B cell (primary cell): ENCODE data around the gene HMX2. TPM values are rescaled to one million over a fixed set of nuclear protein-coding genes. Genes with fewer than 3 reads are reported as not detected.

Source experiments
- ATAC-seq: fragments of 200-7000 bp; cut with Tn5 transposase; one replicate; pipeline ENCODE4 v1.10.0; 2021; ENCODE audit warnings: low read depth, mild to moderate bottlenecking, moderate number of reproducible peaks, moderate library complexity
- CTCF ChIA-PET: fragments of 350-600 bp; sonication (Branson Sonifier 250); formaldehyde crosslinking; loops from one replicate; lab custom pipeline; 2021; ENCODE audit warnings: antibody characterized with exemption, inconsistent platforms; lab: Charles Lee
- POLR2A ChIA-PET: fragments of 350-600 bp; sonication (Branson Sonifier 250); formaldehyde crosslinking; loops from one replicate; lab custom pipeline; 2021; ENCODE audit warnings: antibody characterized with exemption; lab: Charles Lee
- DNase-seq: peaks from one replicate; pipeline ENCODE4 v3.0.0; 2013
- H2AFZ ChIP-seq: 2 replicates; pipeline ENCODE4 v1.6.1; 2012; ENCODE audit warnings: mild to moderate bottlenecking, low read depth, low read length; ENCODE audit not compliant: insufficient read depth, poor library complexity, severe bottlenecking
- H3K27ac ChIP-seq, 2 donors: 1 replicate in 1 of 2; 2 replicates in 1 of 2; pipeline ENCODE4 v1.5.1; 2012 to 2013; ENCODE audit warnings: low read length in 2 of 2, mild to moderate bottlenecking in 2 of 2, moderate library complexity in 1 of 2
- H3K27me3 ChIP-seq, 4 experiments: fragments of 200-600 bp in 1 of 4; sonication (generic) in 1 of 4; replicated peaks in 1 of 4; 1 replicate in 2 of 4; 2 replicates in 2 of 4; pipeline versions ENCODE4 v1.6.1 to v1.7.0; 2013 to 2016; ENCODE audit warnings: low read length in 3 of 4, mild to moderate bottlenecking in 2 of 4, mixed read lengths in 1 of 4, moderate library complexity in 1 of 4; ENCODE audit not compliant: insufficient read depth in 4 of 4, control insufficient read depth in 3 of 4; ENCODE audit errors: control extremely low read depth in 1 of 4
- H3K36me3 ChIP-seq, 2 experiments: replicated peaks in 1 of 2; 1 replicate in 1 of 2; 2 replicates in 1 of 2; pipeline versions ENCODE4 v1.6.1 to v1.7.1; 2013; ENCODE audit warnings: low read length in 1 of 2; ENCODE audit not compliant: insufficient read depth in 2 of 2, control insufficient read depth in 1 of 2; ENCODE audit errors: control extremely low read depth in 1 of 2, extremely low read depth in 1 of 2
- H3K4me1 ChIP-seq, 2 donors: fragments of 200-600 bp in 1 of 2; sonication (generic) in 1 of 2; 1 replicate in 1 of 2; 2 replicates in 1 of 2; pipeline versions ENCODE4 v1.5.1 to v1.6.1; 2013 to 2017; ENCODE audit warnings: low read length in 2 of 2; ENCODE audit not compliant: control insufficient read depth in 2 of 2, insufficient read depth in 2 of 2
- H3K4me2 ChIP-seq: replicated peaks from 2 replicates; pipeline ENCODE3; 2012; ENCODE audit warnings: mild to moderate bottlenecking, low read depth, low read length; ENCODE audit not compliant: poor library complexity, severe bottlenecking
- H3K4me3 ChIP-seq, 5 experiments: fragments of 200-600 bp in 1 of 5; sonication (generic) in 1 of 5; 1 replicate in 3 of 5; 2 replicates in 2 of 5; pipeline versions ENCODE4 v1.5.1 to v1.7.0; 2011 to 2016; ENCODE audit warnings: low read length in 4 of 5, mild to moderate bottlenecking in 4 of 5, low read depth in 2 of 5, control low read depth in 1 of 5, moderate library complexity in 1 of 5; ENCODE audit not compliant: insufficient read depth in 1 of 5; ENCODE audit errors: control extremely low read depth in 1 of 5, extremely low read depth in 1 of 5
- H3K79me2 ChIP-seq: fragments of 200-600 bp; sonication (generic); one replicate; pipeline ENCODE4 v1.6.0; 2016; ENCODE audit warnings: low read length; ENCODE audit not compliant: control insufficient read depth, insufficient read depth
- H3K9ac ChIP-seq: fragments of 200-600 bp; sonication (generic); 2 replicates; pipeline ENCODE4 v1.6.1; 2017; ENCODE audit warnings: mild to moderate bottlenecking, low read length, moderate library complexity
- H3K9me3 ChIP-seq, 3 donors: one replicate each; pipeline versions ENCODE4 v1.6.1 to v1.7.1; 2013; ENCODE audit warnings: low read length in 2 of 3; ENCODE audit not compliant: control insufficient read depth in 2 of 3, insufficient read depth in 1 of 3; ENCODE audit errors: control extremely low read depth in 1 of 3
- H4K20me1 ChIP-seq: 2 replicates; pipeline ENCODE4 v1.6.0; 2012; ENCODE audit warnings: mild to moderate bottlenecking, low read length; ENCODE audit not compliant: insufficient read depth, control insufficient read depth, poor library complexity, severe bottlenecking
- H3K27ac Mint-ChIP-seq: one replicate; pipeline ENCODE4 v1.8.0; 2021; ENCODE audit warnings: mixed read lengths
- H3K27me3 Mint-ChIP-seq: one replicate; pipeline ENCODE4 v1.8.0; 2021; ENCODE audit warnings: mixed read lengths
- H3K4me1 Mint-ChIP-seq: one replicate; pipeline ENCODE4 v1.8.0; 2021; ENCODE audit warnings: mixed read lengths
- H3K4me3 Mint-ChIP-seq: one replicate; pipeline ENCODE4 v1.8.0; 2021; ENCODE audit warnings: mixed read lengths
- H3K9me3 Mint-ChIP-seq: one replicate; pipeline ENCODE4 v1.8.0; 2022; ENCODE audit warnings: mixed read lengths; ENCODE audit not compliant: insufficient read depth
- CTCF ChIP-seq: fragments of 200-600 bp; IDR thresholded peaks from one replicate; pipeline ENCODE4 v1.8.0; 2022; ENCODE audit warnings: antibody characterized with exemption, mild to moderate bottlenecking
- EZH2 ChIP-seq: IDR thresholded peaks from 2 replicates; pipeline ENCODE4 v1.6.1; 2012; ENCODE audit warnings: borderline replicate concordance, low read depth, mild to moderate bottlenecking, moderate library complexity, low read length; ENCODE audit not compliant: insufficient read depth, poor library complexity, severe bottlenecking
- WGBS: methylation state at CpG from one replicate; pipeline ENCODE4 v1.1.5; 2013; ENCODE audit warnings: missing lambda C conversion rate; ENCODE audit not compliant: insufficient coverage; 5-methylcytosine and 5-hydroxymethylcytosine counted together
- intact Hi-C: fragments of 100-400 bp; cut with micrococcal nuclease; formaldehyde crosslinking; loops from one replicate; pipeline ENCODE4 v1.10.0; 2022
- polyA plus RNA-seq: library from polyadenylated mRNA; depleted of rRNA; stranded (reverse); fragments of >200 nt; gene quantifications from 2 replicates; pipeline ENCODE4 v1.2.3, GENCODE V29; 2012
- total RNA-seq, 2 donors: library from RNA; stranded (reverse); fragments of 120-200 nt in 1 of 2; gene quantifications; 1 replicate in 1 of 2; 2 replicates in 1 of 2; pipeline versions ENCODE4 v1.2.3 to v1.2.4, GENCODE V29; 2013 to 2022

The HMX2 gene
- total and polyA plus RNA-seq, 2 donors (not counting 1 experiment from before 2014, with no cell fraction given): not detected

- no peak for TF ChIP-seq EZH2
- TF ChIP-seq CTCF: no peak
- peaks cover 0 to 4% (median 0%) of the 10 kb centered on the region in 3 donors for H3K9me3 ChIP-seq
- peaks cover 0 to 27% (median 17%) of the 10 kb centered on the region in 4 experiments for H3K27me3 ChIP-seq
- peaks cover 50% of the 10 kb centered on the region for H3K27me3 Mint-ChIP-seq
- no peak for ATAC-seq
- no peaks in the 10 kb centered on the region for H3K4me1 ChIP-seq
- H3K79me2 ChIP-seq: no peaks in the 10 kb centered on the region
- no peak overlapping the region for H2AFZ ChIP-seq
- CTCF ChIA-PET: no interaction called here
- no peaks in the 10 kb centered on the region for H3K9me3 Mint-ChIP-seq
- H4K20me1 ChIP-seq: no peaks in the 10 kb centered on the region
- H3K4me3 ChIP-seq: no peak overlapping the region
- POLR2A ChIA-PET: no interaction called here
- 78% methylated on average over 8 of the region's 8 CpGs for WGBS
- H3K27ac Mint-ChIP-seq: no peak overlapping the region
- H3K36me3 ChIP-seq: no peaks in the 10 kb centered on the region
- H3K4me3 Mint-ChIP-seq: no peak overlapping the region
- no peaks in the 10 kb centered on the region for H3K4me1 Mint-ChIP-seq
- no peak overlapping the region for H3K9ac ChIP-seq
- DNase-seq: no peak
- no peak overlapping the region for H3K27ac ChIP-seq
- intact Hi-C loops: no loop called here
- H3K4me2 ChIP-seq: no peak overlapping the region
Observed at GRCh38 chr10:123119081-123119480, 28.9 kb upstream of the HMX2 start.

GRCh38 chr10:123126246-123126645 is 21.7 kb upstream of the HMX2 start:
- H3K27me3 Mint-ChIP-seq: peaks cover 81% of the 10 kb centered on the region

More at GRCh38 chr10:123126246-123126645, 21.7 kb upstream of the HMX2 start:
- Histone ChIP-seq H3K4me3 (no peak overlapping the region), H3K36me3 (no peaks in the 10 kb centered on the region), H2AFZ (no peak overlapping the region), H4K20me1 (no peaks in the 10 kb centered on the region), H3K4me2 (no peak overlapping the region), H3K79me2 (no peaks in the 10 kb centered on the region), H3K9ac (no peak overlapping the region), H3K4me1 (no peaks in the 10 kb centered on the region), H3K27me3 (peaks cover 0 to 51% (median 44%) of the 10 kb centered on the region in 4 experiments), H3K27ac (no peak overlapping the region), H3K9me3 (peaks cover 0 to 4% (median 3%) of the 10 kb centered on the region in 3 donors)
- no peak overlapping the region for H3K4me3 Mint-ChIP-seq
- ChIA-PET CTCF (no interaction called here), POLR2A (no interaction called here)
- DNase-seq (no peak), ATAC-seq (no peak)
- H3K9me3 Mint-ChIP-seq: peaks cover 3% of the 10 kb centered on the region
- no peak for TF ChIP-seq CTCF
- H3K4me1 Mint-ChIP-seq: no peaks in the 10 kb centered on the region
- no peak overlapping the region for H3K27ac Mint-ChIP-seq
- WGBS: 83% methylated on average over 2 of the region's 5 CpGs
- intact Hi-C loops: no loop called here
